H1 (cell line): ENCODE data around the gene PRCD. TPM values are rescaled to one million over a fixed set of nuclear protein-coding genes. Genes with fewer than 3 reads are reported as not detected.

Experiments
- CEBPB ChIP-seq: IDR thresholded peaks from 2 replicates; pipeline ENCODE4 v1.6.1; 2012; ENCODE audit warnings: low read depth, low read length
- polyA plus RNA-seq, 7 experiments: library from polyadenylated mRNA; depleted of rRNA in 3 of 7; stranded (reverse) in 5 of 7; unstranded in 2 of 7; fragments of >200 nt in 5 of 7; fragments of 200-250 nt in 2 of 7; gene quantifications; 1 replicate in 5 of 7; 2 replicates in 1 of 7; 4 replicates in 1 of 7; pipeline versions ENCODE4 v1.2.1 to v1.2.3, GENCODE V29; 2011 to 2013; ENCODE audit warnings: missing spikeins in 2 of 7, mixed read lengths in 2 of 7
- total RNA-seq: library from RNA; stranded (reverse); fragmentation: NEBNext Ultra II Directional; extraction: Animal tissue kit (Norgen Biotek cat#: 25700); gene quantifications from 2 replicates; pipeline ENCODE4 v1.2.1, GENCODE V29; 2021

The PRCD gene
- total and polyA plus RNA-seq, 2 of the 8 experiments (the other 6 are each of a cell fraction or from before 2014, with no cell fraction given) = 0.77 to 2.1 TPM

- no peak for TF ChIP-seq CEBPB
These were observed 8.8 kb downstream of the PRCD start (continued) for GRCh38 chr17:76548378-76549214.
